Lower leg skin (tissue), 4 donors: ENCODE data around the gene COL6A2. TPM values are rescaled to one million over a fixed set of nuclear protein-coding genes. Genes with fewer than 3 reads are reported as not detected.
"Not testable (repeated sequence)": the region's sequence is repeated elsewhere in the genome, so short reads cannot be mapped to it uniquely, and the experiment has no call there.

Experiments
- DNase-seq, 2 donors: peaks; one replicate each; pipeline ENCODE4 v3.0.0-alpha.2; 2019; ENCODE audit warnings: low spot score in 2 of 2
- H3K4me3 ChIP-seq: fragments of 200-600 bp; sonication (generic); 2 replicates; pipeline ENCODE4 v1.5.1; 2017; ENCODE audit warnings: mild to moderate bottlenecking, low read depth; ENCODE audit not compliant: poor library complexity, severe bottlenecking
- CTCF ChIP-seq, 3 donors: fragments of 450-650 bp; IDR thresholded peaks; one replicate each; pipeline ENCODE4 v1.5.1; 2016; ENCODE audit warnings: antibody characterized with exemption in 3 of 3, mild to moderate bottlenecking in 3 of 3, moderate library complexity in 2 of 3
- POLR2A ChIP-seq, 2 donors: fragments of 450-650 bp; IDR thresholded peaks; one replicate each; pipeline ENCODE4 v1.6.1; 2016 to 2017; ENCODE audit warnings: antibody characterized with exemption in 2 of 2, mild to moderate bottlenecking in 1 of 2, moderate library complexity in 1 of 2
- WGBS, 2 donors: methylation state at CpG; one replicate each; pipeline ENCODE4 v1.1.5; 2018; 5-methylcytosine and 5-hydroxymethylcytosine counted together
- intact Hi-C: fragments of 100-400 bp; cut with DNase I; formaldehyde crosslinking; loops from one replicate; pipeline ENCODE4 v1.15.0; 2023; ENCODE audit warnings: low total_unique reads
- total RNA-seq, 4 donors: library from RNA; depleted of rRNA; stranded (reverse); fragments of >200 nt; gene quantifications; one replicate each; pipeline ENCODE4 v1.1.0, GENCODE V29; 2016

Gene COL6A2
- total RNA-seq, 4 donors from 2014 or later, result 137 to 543 (median 164) TPM

GRCh38 chr21:46059195-46059594, 38.7 kb upstream of the COL6A2 start:
- TF ChIP-seq POLR2A (IDR thresholded peaks at IDR 0.05) (no peak), CTCF (IDR thresholded peaks at IDR 0.05) (no peak)
- DNase-seq, result no peak
- intact Hi-C loops, result no loop called here
- 86 to 95% methylated on average over 12 of the region's 12 CpGs for WGBS, 2 donors
- H3K4me3 ChIP-seq, result no peak overlapping the region

GRCh38 chr21:46059711-46060455, 38.0 kb upstream of the COL6A2 start:
- DNase-seq, result peak in 1 of 2 donors; percentile 81
- H3K4me3 ChIP-seq, intact Hi-C loops: not testable (repeated sequence)
- 83 to 92% methylated on average over 21 of the region's 21 CpGs for WGBS, 2 donors

GRCh38 chr21:46060596-46061061, 37.3 kb upstream of the COL6A2 start:
- whole genome bisulfite sequencing, 2 donors, result 47 to 48% methylated on average over 11 of the region's 11 CpGs
- DNase-seq, result peak; percentile 82 to 95
- no peak overlapping the region for H3K4me3 ChIP-seq
- no peak for TF ChIP-seq POLR2A (IDR thresholded peaks at IDR 0.05)
- no peak for TF ChIP-seq CTCF (IDR thresholded peaks at IDR 0.05)
- intact Hi-C loops, result no loop called here

GRCh38 chr21:46061063-46061462, 36.8 kb upstream of the COL6A2 start:
- peak; percentile 6 to 62 for DNase-seq
- WGBS, 2 donors, result 72 to 73% methylated on average over 6 of the region's 6 CpGs
- intact Hi-C loops, result no loop called here
- TF ChIP-seq CTCF (IDR thresholded peaks at IDR 0.05) (no peak), POLR2A (IDR thresholded peaks at IDR 0.05) (no peak)
- H3K4me3 ChIP-seq, result no peak overlapping the region

GRCh38 chr21:46061518-46061917, 36.4 kb upstream of the COL6A2 start:
- DNase-seq, result peak; percentile 9 to 36
- TF ChIP-seq CTCF (IDR thresholded peaks at IDR 0.05) (no peak), POLR2A (IDR thresholded peaks at IDR 0.05) (no peak)
- intact Hi-C loops, result no loop called here
- H3K4me3 ChIP-seq, result no peak overlapping the region
- WGBS, 2 donors, result 81 to 86% methylated on average over 6 of the region's 6 CpGs

GRCh38 chr21:46061950-46062349, 36.0 kb upstream of the COL6A2 start:
- TF ChIP-seq CTCF (IDR thresholded peaks at IDR 0.05) (no peak), POLR2A (IDR thresholded peaks at IDR 0.05) (no peak)
- intact Hi-C loops, result no loop called here
- WGBS, 2 donors, result 77 to 79% methylated on average over 5 of the region's 5 CpGs
- DNase-seq, result peak; percentile 12 to 23
- no peak overlapping the region for H3K4me3 ChIP-seq
